GM10248 (cell line): ENCODE measurements around the gene NAA60.

Source experiments
- CTCF ChIA-PET: fragments of 300-600 bp; sonication (Branson Sonifier 250); formaldehyde crosslinking; extraction: SDS; loops from one replicate; lab custom pipeline; 2021; ENCODE audit warnings: antibody characterized with exemption; lab: Yijun Ruan, JAX
- POLR2A ChIA-PET: fragments of 350-650 bp; sonication (Branson Sonifier 250); formaldehyde crosslinking; extraction: SDS; loops from one replicate; lab custom pipeline; 2020; ENCODE audit warnings: antibody characterized with exemption; lab: Yijun Ruan, JAX
- DNase-seq: peaks from one replicate; pipeline ENCODE4 v3.0.0; 2012; ENCODE audit errors: extremely low spot score
- CTCF ChIP-seq: IDR thresholded peaks from 2 replicates; pipeline ENCODE4 v1.5.1; 2012; ENCODE audit warnings: mild to moderate bottlenecking, low read depth; ENCODE audit errors: extremely low read depth, missing control alignments, control extremely low read depth

NAA60 gene

GRCh38 chr16:3486506-3487215, 43.2 kb downstream of the NAA60 start:
- ChIA-PET POLR2A (no interaction called here), CTCF (no interaction called here)
- no peak for DNase-seq
- TF ChIP-seq CTCF: no peak

- CTCF ChIA-PET: no interaction called here
- no peak for DNase-seq
These were observed 44.3 kb downstream of the NAA60 start for GRCh38 chr16:3487521-3488410.

GRCh38 chr16:3488801-3489200, 45.3 kb downstream of the NAA60 start:
- TF ChIP-seq CTCF: no peak
- no peak for DNase-seq
- ChIA-PET CTCF (no interaction called here), POLR2A (no interaction called here)

More at GRCh38 chr16:3487521-3488410, 44.3 kb downstream of the NAA60 start:
- POLR2A ChIA-PET: no interaction called here
- TF ChIP-seq CTCF: no peak

- ChIA-PET CTCF (interaction anchor here (0.9 kb wide), 1 partner anchor 342 kb away, joined by 3 read pairs; no protein-coding TSS in a partner anchor), POLR2A (no interaction called here)
- TF ChIP-seq CTCF: peak; percentile 47
- no peak for DNase-seq
These were observed 47.6 kb downstream of the NAA60 start for GRCh38 chr16:3490911-3491629.

GRCh38 chr16:3492356-3492755, 48.9 kb downstream of the NAA60 start:
- ChIA-PET CTCF (no interaction called here), POLR2A (no interaction called here)
- DNase-seq: no peak
- no peak for TF ChIP-seq CTCF

GRCh38 chr16:3494386-3494973, 51.0 kb downstream of the NAA60 start:
- DNase-seq: no peak
- CTCF ChIA-PET: no interaction called here
- TF ChIP-seq CTCF: no peak
- POLR2A ChIA-PET: interaction anchor here (0.5 kb wide), 1 partner anchor 214 kb away, joined by 3 read pairs; no protein-coding TSS in a partner anchor
